Loucy (cell line): ENCODE data around the gene OPRM1.

ENCODE experiments used
- H2AFZ ChIP-seq: fragments of 200-600 bp; sonication (generic); 2 replicates; pipeline ENCODE4 v1.6.0; 2016; ENCODE audit warnings: antibody characterized with exemption, mild to moderate bottlenecking, low read length, moderate library complexity
- H3F3A ChIP-seq: fragments of 200-600 bp; 2 replicates; pipeline ENCODE4 v1.6.0; 2016; ENCODE audit warnings: antibody characterized with exemption, low read depth, mild to moderate bottlenecking
- H3K27me3 ChIP-seq: fragments of 200-600 bp; sonication (generic); 2 replicates; pipeline ENCODE4 v1.6.1; 2014; ENCODE audit warnings: low read length, mild to moderate bottlenecking; ENCODE audit not compliant: insufficient read depth, poor library complexity, severe bottlenecking
- H3K36me3 ChIP-seq: fragments of 200-600 bp; sonication (generic); 2 replicates; pipeline ENCODE4 v1.6.1; 2016; ENCODE audit warnings: low read length; ENCODE audit not compliant: insufficient read depth
- H3K4me1 ChIP-seq: fragments of 200-600 bp; sonication (generic); 2 replicates; pipeline ENCODE4 v1.5.1; 2014; ENCODE audit warnings: low read length, mild to moderate bottlenecking; ENCODE audit not compliant: insufficient read depth, poor library complexity, severe bottlenecking
- H3K4me2 ChIP-seq: fragments of 200-600 bp; sonication (generic); 2 replicates; pipeline ENCODE4 v1.6.0; 2014; ENCODE audit warnings: antibody characterized with exemption, low read length, low read depth, mild to moderate bottlenecking; ENCODE audit not compliant: poor library complexity, severe bottlenecking
- H3K4me3 ChIP-seq: fragments of 200-600 bp; sonication (generic); 2 replicates; pipeline ENCODE4 v1.5.1; 2014; ENCODE audit warnings: low read length, mild to moderate bottlenecking, mixed read lengths; ENCODE audit not compliant: poor library complexity, severe bottlenecking
- H3K79me2 ChIP-seq: fragments of 200-600 bp; sonication (generic); 2 replicates; pipeline ENCODE4 v1.6.1; 2014; ENCODE audit warnings: low read length; ENCODE audit not compliant: insufficient read depth
- H3K9ac ChIP-seq: fragments of 200-600 bp; sonication (generic); 2 replicates; pipeline ENCODE4 v1.6.0; 2014; ENCODE audit warnings: mild to moderate bottlenecking, low read depth, low read length, moderate library complexity; ENCODE audit not compliant: poor library complexity, severe bottlenecking
- H3K9me2 ChIP-seq: fragments of 200-600 bp; sonication (generic); replicated peaks from 2 replicates; pipeline ENCODE4 v1.6.1; 2016; ENCODE audit warnings: low read depth, low read length, mixed read lengths
- H3K9me3 ChIP-seq: fragments of 200-600 bp; sonication (generic); 2 replicates; pipeline ENCODE4 v1.6.1; 2014; ENCODE audit warnings: mild to moderate bottlenecking, antibody characterized with exemption, low read length, low read depth; ENCODE audit not compliant: insufficient read depth
- H4K20me1 ChIP-seq: fragments of 200-600 bp; sonication (generic); 2 replicates; pipeline ENCODE4 v1.6.0; 2014; ENCODE audit warnings: antibody characterized with exemption, low read length, mild to moderate bottlenecking; ENCODE audit not compliant: insufficient read depth, poor library complexity, severe bottlenecking
- CTCF ChIP-seq: fragments of 200-600 bp; sonication (generic); conservative IDR thresholded peaks from 2 replicates; pipeline ENCODE4 v1.5.1; 2014; ENCODE audit warnings: mild to moderate bottlenecking, antibody characterized with exemption, low read length
- EZH2phosphoT487 ChIP-seq: fragments of 200-600 bp; IDR thresholded peaks from 2 replicates; pipeline ENCODE4 v1.6.1; 2018; ENCODE audit warnings: antibody characterized with exemption, mild to moderate bottlenecking, moderate library complexity, borderline replicate concordance

The OPRM1 gene

GRCh38 chr6:154292855-154293519 lies 253.9 kb downstream of the OPRM1 start:
- no peaks in the 10 kb centered on the region for H4K20me1 ChIP-seq
- H3K9ac ChIP-seq, result no peak overlapping the region
- no peaks in the 10 kb centered on the region for H3F3A ChIP-seq
- no peaks in the 10 kb centered on the region for H3K79me2 ChIP-seq
- H3K27me3 ChIP-seq, result no peaks in the 10 kb centered on the region
- no peak overlapping the region for H3K4me3 ChIP-seq
- H2AFZ ChIP-seq, result no peak overlapping the region; the same call in 1 of the 2 replicates
- H3K9me2 ChIP-seq, result no peaks in the 10 kb centered on the region
- no peaks in the 10 kb centered on the region for H3K9me3 ChIP-seq
- no peak for TF ChIP-seq CTCF
- TF ChIP-seq EZH2phosphoT487, result no peak
- no peak overlapping the region for H3K4me2 ChIP-seq
- H3K36me3 ChIP-seq, result no peaks in the 10 kb centered on the region
- no peaks in the 10 kb centered on the region for H3K4me1 ChIP-seq

- no peaks in the 10 kb centered on the region for H3K79me2 ChIP-seq
- no peaks in the 10 kb centered on the region for H3F3A ChIP-seq
- no peak overlapping the region for H3K9ac ChIP-seq
- no peaks in the 10 kb centered on the region for H3K36me3 ChIP-seq
- no peaks in the 10 kb centered on the region for H3K27me3 ChIP-seq
- no peaks in the 10 kb centered on the region for H3K9me2 ChIP-seq
- no peaks in the 10 kb centered on the region for H3K4me1 ChIP-seq
- no peaks in the 10 kb centered on the region for H3K9me3 ChIP-seq
- H3K4me2 ChIP-seq, result no peak overlapping the region
- no peak for TF ChIP-seq CTCF
- no peak for TF ChIP-seq EZH2phosphoT487
- no peak overlapping the region for H3K4me3 ChIP-seq
- no peak overlapping the region for H2AFZ ChIP-seq
- no peaks in the 10 kb centered on the region for H4K20me1 ChIP-seq
Observed at GRCh38 chr6:154295733-154296132, 256.7 kb downstream of the OPRM1 start.
